ENCODE results near the gene MUSK. TPM values are rescaled to one million over a fixed set of nuclear protein-coding genes. Genes with fewer than 3 reads are reported as not detected.
A peak's percentile ranks its signal among the peaks of the same experiment; 100 is the strongest.

MUSK gene
- total and polyA plus RNA-seq, 2 of the 4 experiments (the other 2 are of a cell fraction): 0.07 to 0.18 TPM

DNA sequence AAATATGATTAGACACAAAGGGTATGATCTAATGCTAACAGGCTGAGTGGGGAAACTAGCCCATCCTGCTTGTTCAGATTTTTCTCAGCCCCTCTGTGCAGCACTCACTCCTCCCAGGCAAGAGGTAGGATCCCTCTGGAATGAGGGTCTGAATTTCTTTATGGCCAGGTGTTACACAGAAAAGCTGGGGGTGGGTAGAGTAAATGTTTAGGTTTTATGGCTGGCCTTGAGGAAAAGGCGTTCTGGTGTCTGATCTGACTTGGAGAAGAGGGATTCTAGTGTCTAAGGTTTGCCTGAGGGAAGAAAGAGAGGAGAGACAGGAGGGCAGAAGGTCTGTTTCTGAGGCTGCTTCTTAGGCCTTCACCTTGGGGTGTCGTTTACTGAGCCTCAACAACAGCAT, 97.3 kb downstream of the MUSK start:
- DNase-seq: no peak
- no peak overlapping the region for H3K4me2 ChIP-seq (ENCODE audit: low read depth, low read length)
- H2AK5ac ChIP-seq (ENCODE audit: low read depth, low read length): peak overlapping the region; percentile 28; the same call in 1 of the 2 replicates
- ATAC-seq (ENCODE audit: low read depth): no peak
- TF ChIP-seq FOS (IDR thresholded peaks at IDR 0.05; ENCODE audit: low read depth, low read length) (no peak), RAD21 (IDR thresholded peaks at IDR 0.05; ENCODE audit: low read length) (no peak), RCOR1 (IDR thresholded peaks at IDR 0.05; ENCODE audit: insufficient replicate concordance, low read length) (no peak), MAZ (IDR thresholded peaks at IDR 0.05; ENCODE audit: borderline replicate concordance, low read depth, low read length) (no peak)
- peak overlapping the region; percentile 21 to 48; a peak in 1 of 4 replicates for H4K8ac ChIP-seq (ENCODE audit: low read depth in 2 of 2, low read length in 2 of 2)
- BruUV-seq (replicated peaks): no TSS peak
- no peak overlapping the region for H2BK5ac ChIP-seq (ENCODE audit: low read depth, low read length, poor library complexity, severe bottlenecking)
- H3K18ac ChIP-seq (ENCODE audit: low read depth, low read length): no peak overlapping the region
- no peak overlapping the region for H3K9ac ChIP-seq (ENCODE audit: low read depth, low read length)
- no peak overlapping the region for H3K23ac ChIP-seq (ENCODE audit: low read depth, low read length)
- POLR2A ChIA-PET (ENCODE audit: unreplicated experiment): no interaction called here
- WGBS, 2 experiments (ENCODE audit: extremely low coverage in 2 of 2, insufficient read length in 1 of 2): 86% methylated on average over 1 of the region's 2 CpGs; no CpG with 5 or more reads in 1 of the 2 experiments
- peak overlapping the region; percentile 93; the same call in 2 of the 3 replicates for H2BK15ac ChIP-seq (ENCODE audit: low read depth, low read length)
- CTCF ChIA-PET: no interaction called here
- no peak overlapping the region; the same call in 1 of the 2 replicates for H3K56ac ChIP-seq (ENCODE audit: extremely low read depth, insufficient read depth, low read length)
- H3K4me3 ChIP-seq (ENCODE audit: insufficient read depth, low read depth, low read length): no peak overlapping the region
- no peaks in the 10 kb centered on the region for H3K36me3 ChIP-seq (ENCODE audit: control insufficient read depth, insufficient read depth, low read length)
- dilution Hi-C loops (cut with HindIII; ENCODE audit: low sequenced_read_pairs, unreplicated experiment): no loop called here
- H4K91ac ChIP-seq (ENCODE audit: insufficient read depth, low read depth, low read length): peak overlapping the region; percentile 75; the same call in 1 of the 2 replicates
- no peak overlapping the region; the same call in 1 of the 2 replicates for H4K5ac ChIP-seq (ENCODE audit: low read depth, low read length)
- H2BK20ac ChIP-seq (ENCODE audit: low read depth, low read length): peak overlapping the region; percentile 81
- intact Hi-C loops (cut with micrococcal nuclease): no loop called here
- H4K20me1 ChIP-seq (ENCODE audit: insufficient read depth, low read length): no peaks in the 10 kb centered on the region
- H3K4me1 ChIP-seq (ENCODE audit: control insufficient read depth, insufficient read depth, low read length): peaks cover 7% of the 10 kb centered on the region
- no peak overlapping the region; the same call in 1 of the 2 replicates for H3K14ac ChIP-seq (replicated peaks; ENCODE audit: low read depth, low read length)
- H3K9me3 ChIP-seq (ENCODE audit: control insufficient read depth, insufficient read depth, low read length): no peaks in the 10 kb centered on the region
- H3K27ac ChIP-seq (ENCODE audit: insufficient read depth, low read length): no peak overlapping the region
- 0 out of 2 replicates have a peak, but pooled peaks cover 3% of the 10 kb centered on the region for H3K9me1 ChIP-seq (ENCODE audit: insufficient read depth, low read length)
- H2AFZ ChIP-seq (replicated peaks; ENCODE audit: low read length, poor library complexity): no peak overlapping the region
- in situ Hi-C loops (cut with MboI; ENCODE audit: low sequenced_read_pairs): no loop called here
- H2BK120ac ChIP-seq (ENCODE audit: low read depth, low read length): peak overlapping the region; percentile 52
- no peaks in the 10 kb centered on the region for H3K79me1 ChIP-seq (ENCODE audit: low read depth in 1 of 2, low read length in 2 of 2)
- H2AK9ac ChIP-seq (replicated peaks; ENCODE audit: low read depth, low read length, poor library complexity): no peak overlapping the region
- H3K27me3 ChIP-seq (ENCODE audit: control insufficient read depth, insufficient read depth, low read length): no peaks in the 10 kb centered on the region
- H3K4ac ChIP-seq (ENCODE audit: low read depth, low read length): peak overlapping the region; percentile 47; the same call in 1 of the 2 replicates

Measured in IMR-90 (cell line).